Neural cell (in vitro differentiated cells): ENCODE data around the gene DUS1L.

Experiments used
- CTCF ChIP-seq: fragments of 450-650 bp; IDR thresholded peaks from 2 replicates; pipeline ENCODE4 v1.5.1; 2014; ENCODE audit warnings: antibody characterized with exemption, mild to moderate bottlenecking, moderate library complexity; ENCODE audit not compliant: poor library complexity, severe bottlenecking
- EP300 ChIP-seq: fragments of 450-650 bp; conservative IDR thresholded peaks from 2 replicates; pipeline ENCODE4 v1.6.1; 2014; ENCODE audit warnings: antibody characterized with exemption, mild to moderate bottlenecking, moderate library complexity; ENCODE audit not compliant: poor library complexity, severe bottlenecking
- EZH2 ChIP-seq: fragments of 200-600, 300-800 bp; shearing (Covaris generic), sonication (generic); IDR thresholded peaks from 2 replicates; pipeline ENCODE4 v1.6.1; 2014; ENCODE audit warnings: antibody characterized with exemption, low read length, borderline replicate concordance, mild to moderate bottlenecking; ENCODE audit not compliant: insufficient read depth, poor library complexity, severe bottlenecking
- MXI1 ChIP-seq: fragments of 450-650 bp; conservative IDR thresholded peaks from 2 replicates; pipeline ENCODE4 v1.6.1; 2014; ENCODE audit warnings: antibody characterized with exemption, mild to moderate bottlenecking; ENCODE audit not compliant: poor library complexity, severe bottlenecking
- POLR2AphosphoS5 ChIP-seq: IDR thresholded peaks from 2 replicates; pipeline ENCODE4 v1.6.1; 2012
- RAD21 ChIP-seq: fragments of 450-650 bp; conservative IDR thresholded peaks from 2 replicates; pipeline ENCODE4 v1.6.1; 2014; ENCODE audit warnings: antibody characterized with exemption, mild to moderate bottlenecking, moderate library complexity
- TAF1 ChIP-seq: IDR thresholded peaks from 2 replicates; pipeline ENCODE4 v1.6.1; 2012; ENCODE audit warnings: low read depth

GRCh38 chr17:82092628-82092994 lies 27.0 kb upstream of the DUS1L start:
- TF ChIP-seq POLR2AphosphoS5, result no peak
- no peak for TF ChIP-seq CTCF
- no peak for TF ChIP-seq EZH2
- TF ChIP-seq TAF1, result no peak
- no peak for TF ChIP-seq EP300
- no peak for TF ChIP-seq MXI1
- no peak for TF ChIP-seq RAD21
